Fibroblast of skin of abdomen (primary cell): Measurements from ENCODE around the gene PDS5B.

Experiments used
- DNase-seq: peaks from one replicate; pipeline ENCODE4 v3.0.0-alpha.2; 2013

The PDS5B gene

DNA sequence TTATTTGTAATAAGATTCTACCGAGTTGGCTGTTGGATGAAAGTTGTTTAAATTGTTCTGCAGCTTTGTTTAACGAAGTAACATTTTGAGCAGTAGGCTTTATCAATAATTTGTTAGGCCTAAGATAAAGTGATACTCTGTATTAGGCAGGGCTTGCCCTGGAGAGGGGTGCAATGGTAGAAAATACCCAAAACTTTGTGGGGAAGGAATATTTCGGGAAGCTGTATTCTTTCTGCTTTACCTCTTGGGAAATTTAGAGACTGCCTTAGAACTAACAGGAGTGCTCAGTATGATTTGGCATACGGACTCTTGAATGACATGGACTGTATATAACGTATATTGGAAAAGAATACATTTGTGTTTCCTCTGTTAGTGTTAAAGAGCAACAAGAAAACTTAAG lies 2.5 kb downstream of the PDS5B start:
- DNase-seq = no peak

DNA sequence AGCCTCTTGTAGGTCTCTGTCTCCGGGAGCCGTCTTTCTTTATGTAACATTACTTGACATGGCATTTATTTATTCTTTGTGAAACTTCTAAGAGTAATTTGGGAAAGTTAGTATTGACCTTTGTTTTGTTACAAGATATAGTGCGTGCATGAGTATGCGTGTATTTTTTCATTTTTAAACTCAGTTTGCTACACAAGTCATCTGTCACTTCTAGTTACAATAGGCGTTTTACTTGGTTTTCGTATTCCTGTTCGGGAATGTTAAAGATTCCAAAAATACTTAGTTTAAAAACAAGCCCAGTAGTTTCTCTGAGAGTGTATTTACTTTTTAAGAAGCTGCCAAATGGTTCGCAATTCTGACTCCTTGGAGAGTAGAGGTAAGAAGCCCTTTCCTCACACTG lies 3.2 kb downstream of the PDS5B start:
- no peak for DNase-seq

- DNase-seq = no peak
These were observed 4.0 kb downstream of the PDS5B start for GRCh38 chr13:32590266-32590665.

- DNase-seq = no peak
These were observed 5.8 kb downstream of the PDS5B start for GRCh38 chr13:32592082-32592481.

DNA sequence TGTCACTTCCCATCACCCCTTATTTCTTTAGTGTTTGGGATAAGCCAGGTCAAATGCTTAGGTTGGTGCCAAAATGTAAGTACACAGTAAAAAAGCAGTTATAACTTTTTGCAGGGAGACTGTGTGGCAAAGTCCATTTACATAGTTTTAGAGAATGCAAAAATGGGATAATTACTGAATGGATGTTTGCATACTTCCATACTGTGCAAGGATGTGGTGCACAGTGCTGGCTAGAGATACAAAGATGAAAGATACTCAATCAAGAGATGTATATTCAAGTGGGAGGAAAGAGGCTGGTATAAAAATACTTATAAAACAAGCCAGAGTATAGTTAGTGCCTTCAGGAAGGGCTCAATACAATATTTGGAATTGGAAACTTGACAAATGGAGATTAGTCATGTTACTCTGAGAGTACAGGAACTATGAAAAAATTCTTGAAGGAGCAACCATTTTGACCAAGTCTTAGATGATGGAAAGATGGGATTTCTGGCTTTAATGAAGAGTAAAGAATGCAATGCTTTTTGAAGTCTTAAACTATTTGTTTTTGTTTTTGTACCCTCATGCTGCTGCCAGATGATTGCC lies 8.0 kb downstream of the PDS5B start:
- peak; percentile 36 for DNase-seq

- DNase-seq = no peak
These were observed 9.1 kb downstream of the PDS5B start for GRCh38 chr13:32595306-32595705.

DNA sequence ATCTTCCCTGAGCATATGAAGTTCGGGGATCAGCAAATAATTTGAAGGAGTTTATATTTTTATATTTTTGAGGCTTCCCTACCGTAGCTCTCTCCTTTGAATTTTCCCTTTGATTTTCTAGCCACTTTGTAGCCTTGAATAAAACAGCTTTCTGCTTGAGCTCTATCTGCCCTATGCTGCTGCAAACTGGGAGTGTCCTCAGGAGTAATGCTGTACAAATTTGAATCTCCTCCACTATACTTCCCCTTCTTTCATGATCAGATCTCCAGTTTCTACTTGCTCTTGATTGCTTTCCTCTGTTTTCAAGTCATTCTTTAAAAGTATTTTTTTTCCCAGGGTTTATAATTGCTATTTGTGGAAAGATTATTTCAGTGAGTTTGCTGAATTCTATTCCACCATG lies 14.6 kb downstream of the PDS5B start:
- no peak for DNase-seq

GRCh38 chr13:32609428-32609827 lies 23.2 kb downstream of the PDS5B start:
- DNase-seq = peak; percentile 31

GRCh38 chr13:32610538-32610937 lies 24.3 kb downstream of the PDS5B start:
- no peak for DNase-seq

DNA sequence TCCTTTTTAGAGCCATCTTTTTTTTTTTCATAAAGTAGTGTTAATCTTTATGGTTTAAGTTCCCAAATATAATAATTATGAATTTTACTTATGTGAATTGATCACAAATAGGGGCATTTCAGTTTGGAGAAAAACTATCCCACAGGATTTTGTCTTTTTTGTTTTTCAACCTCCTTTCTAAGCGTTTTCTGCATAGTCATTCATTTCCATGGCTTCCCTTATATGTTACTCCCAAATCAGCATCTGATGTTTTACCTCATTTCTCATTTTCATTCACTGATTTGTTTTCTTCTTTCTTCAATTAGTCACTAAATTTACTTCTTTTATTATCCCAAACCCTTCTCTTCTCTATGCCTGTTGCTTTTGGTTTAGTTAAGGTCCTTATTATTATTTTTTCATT lies 24.7 kb downstream of the PDS5B start:
- no peak for DNase-seq

GRCh38 chr13:32616883-32617511 lies 30.7 kb downstream of the PDS5B start:
- DNase-seq = no peak

GRCh38 chr13:32622827-32623226 lies 36.6 kb downstream of the PDS5B start:
- no peak for DNase-seq

- peak; percentile 6 for DNase-seq
These were observed 38.2 kb downstream of the PDS5B start for GRCh38 chr13:32624441-32624840.

DNA sequence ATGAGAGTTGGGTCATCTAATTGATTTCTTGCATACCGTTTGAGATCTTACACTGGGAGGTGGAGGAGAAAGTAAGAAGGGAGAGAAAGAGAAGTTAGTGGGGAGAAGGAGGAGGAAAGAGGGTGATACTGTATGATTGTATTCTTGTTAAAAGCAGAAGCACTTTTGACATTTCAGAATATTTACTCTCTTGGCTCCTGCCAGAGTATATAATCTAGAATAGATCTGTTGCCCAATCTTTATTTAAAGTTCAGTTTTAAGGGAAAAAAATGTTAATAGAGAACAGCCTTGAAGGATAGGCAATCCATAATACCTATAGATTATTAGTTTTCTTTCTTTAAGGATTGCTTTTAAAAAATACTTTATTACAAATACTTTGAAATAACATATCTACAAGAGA lies 41.5 kb downstream of the PDS5B start:
- no peak for DNase-seq

DNA sequence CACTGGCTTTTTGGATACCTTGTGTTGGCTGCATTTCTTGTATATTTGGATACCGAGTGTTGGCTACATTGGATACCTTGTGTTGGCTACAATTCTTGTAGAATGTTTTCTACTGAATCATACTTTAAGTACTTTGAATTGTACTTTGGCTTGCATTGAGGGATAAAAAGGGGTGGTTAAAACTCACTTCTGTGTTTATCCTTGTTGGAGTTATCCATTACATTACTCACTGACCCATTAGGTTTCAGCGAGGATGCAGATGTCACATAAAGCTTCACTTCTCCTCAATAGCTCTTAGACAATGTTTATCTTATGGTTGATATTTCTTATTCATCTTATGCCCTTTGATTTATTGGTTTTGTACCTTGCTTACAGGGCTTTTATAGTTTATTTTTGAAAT lies 43.1 kb downstream of the PDS5B start:
- DNase-seq = no peak

DNA sequence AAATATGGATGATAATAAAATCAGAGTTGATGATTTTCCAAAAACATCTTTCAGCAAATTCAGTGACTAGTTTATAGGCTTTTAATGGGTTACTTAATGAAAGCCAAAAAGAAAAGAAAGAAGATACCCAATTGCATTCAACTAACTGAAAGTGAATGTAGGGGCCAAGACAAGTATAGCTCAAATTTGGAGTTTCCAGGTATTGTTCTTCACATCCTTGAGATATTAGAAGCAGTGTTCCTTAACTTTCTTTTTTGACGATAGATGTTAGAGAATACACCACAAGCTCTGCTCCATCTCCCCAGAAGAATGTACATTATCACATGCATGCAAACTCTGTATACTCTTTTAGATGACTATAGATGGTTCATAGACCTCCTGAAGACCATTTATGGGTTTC lies 43.6 kb downstream of the PDS5B start:
- no peak for DNase-seq

GRCh38 chr13:32632343-32632909 lies 46.2 kb downstream of the PDS5B start:
- no peak for DNase-seq

GRCh38 chr13:32636711-32637110 lies 50.5 kb downstream of the PDS5B start:
- no peak for DNase-seq

- DNase-seq = no peak
These were observed 52.5 kb downstream of the PDS5B start for GRCh38 chr13:32638739-32639138.

DNA sequence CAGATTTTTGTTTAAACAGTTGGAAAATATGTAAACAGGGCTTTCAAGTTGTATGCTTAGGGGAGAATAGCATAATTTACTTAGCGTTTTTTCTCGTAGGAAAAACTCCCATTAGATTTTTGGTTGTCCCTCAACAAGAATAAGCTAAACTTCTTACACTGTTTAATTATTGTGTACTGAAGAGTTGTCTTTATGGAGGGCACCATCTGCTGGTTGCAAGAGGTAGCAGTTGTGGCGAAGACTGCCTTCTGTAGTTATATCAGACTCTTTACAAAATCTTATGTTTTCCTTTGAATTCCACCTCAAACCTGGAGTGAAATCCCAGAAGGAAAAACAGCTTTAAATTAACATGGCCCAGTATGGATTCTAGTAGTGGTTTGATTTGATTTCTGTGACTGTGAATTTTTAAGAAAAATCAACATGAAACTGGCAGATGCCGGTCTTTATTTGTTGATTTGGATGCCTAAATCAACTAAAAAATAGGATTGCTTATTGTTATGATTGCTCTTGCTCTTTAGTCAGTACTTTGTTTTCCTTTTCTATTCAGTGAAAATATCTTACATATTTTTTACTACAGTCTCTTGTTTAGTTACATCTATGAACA lies 53.4 kb downstream of the PDS5B start:
- DNase-seq = peak; percentile 65

DNA sequence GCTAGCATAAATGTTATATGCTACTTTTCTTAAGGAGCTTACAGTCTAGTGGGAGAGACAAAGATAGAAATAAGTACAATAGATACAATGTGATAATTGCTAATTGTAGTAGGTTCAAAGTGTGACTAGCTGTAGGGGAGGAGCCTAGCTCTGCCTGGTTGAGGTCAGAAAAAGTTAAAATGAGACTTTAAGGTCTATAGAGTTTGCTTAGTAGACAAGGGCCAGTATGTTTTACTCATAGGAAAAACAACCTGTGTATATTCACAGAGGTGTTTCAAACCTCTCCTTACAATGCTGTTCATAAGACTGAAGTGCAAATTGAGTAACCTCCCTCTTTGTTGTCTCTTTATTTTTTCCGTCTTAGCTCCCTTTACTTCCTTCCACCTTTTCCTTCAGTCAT lies 56.1 kb downstream of the PDS5B start:
- DNase-seq = no peak

- DNase-seq = no peak
These were observed 56.6 kb downstream of the PDS5B start for GRCh38 chr13:32642858-32643257.

DNA sequence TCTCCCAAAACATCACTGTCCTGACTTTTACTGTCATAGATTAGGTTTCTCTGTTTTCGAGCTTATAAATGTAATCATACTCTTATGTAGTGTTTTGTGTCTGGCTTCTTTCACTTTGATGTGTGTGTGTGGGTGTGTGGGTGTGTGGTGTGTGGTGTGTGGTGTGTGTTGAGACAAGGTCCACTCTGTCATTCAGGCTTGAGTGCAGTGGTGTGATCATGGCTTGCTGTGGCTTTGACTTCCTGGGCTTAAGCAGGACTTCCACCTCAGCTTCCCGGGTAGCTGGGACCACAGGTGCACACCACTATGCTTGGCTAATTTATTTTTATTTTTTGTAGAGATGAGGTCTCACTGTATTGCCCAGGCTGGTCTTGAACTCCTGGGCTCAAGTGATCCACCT lies 59.6 kb downstream of the PDS5B start:
- no peak for DNase-seq

DNA sequence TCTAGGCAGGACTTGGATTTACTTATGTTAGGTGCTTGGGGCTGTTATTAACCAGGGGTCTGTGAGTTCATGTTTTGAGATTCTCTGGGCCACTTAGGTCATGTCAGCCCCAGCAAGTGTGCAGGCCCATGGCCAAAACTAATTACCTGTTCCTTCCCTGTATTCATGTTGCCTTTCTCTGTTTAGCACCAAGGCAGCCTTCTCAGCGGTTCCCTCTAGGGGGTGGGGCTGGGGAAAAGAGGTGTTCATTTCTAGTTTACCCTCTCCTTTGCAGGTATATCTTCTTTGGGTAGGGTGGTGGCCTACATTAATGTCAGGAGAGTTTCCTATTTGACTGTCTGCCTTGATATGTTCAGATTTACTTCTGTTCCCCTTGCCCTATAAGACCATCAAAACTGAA lies 61.7 kb downstream of the PDS5B start:
- no peak for DNase-seq
